Measurements from ENCODE around the gene BMP10. TPM values are rescaled to one million over a fixed set of nuclear protein-coding genes. Genes with fewer than 3 reads are reported as not detected.

BMP10 gene
- total RNA-seq, 6 donors from 2014 or later: not detected

- H3K9me3 ChIP-seq: no peaks in the 10 kb centered on the region
- no peak overlapping the region for H3K27ac ChIP-seq
- DNase-seq (no peak), ATAC-seq (ENCODE audit: low FRiP score in 2 of 2) (no peak)
- H3K4me1 ChIP-seq: peaks cover 9 to 22% (median 12%) of the 10 kb centered on the region in 4 donors
- H3K4me3 ChIP-seq: no peak overlapping the region
- no peak for TF ChIP-seq EP300 (IDR thresholded peaks at IDR 0.05)
- no peak for TF ChIP-seq CTCF (IDR thresholded peaks at IDR 0.05)
- TF ChIP-seq POLR2AphosphoS5 (IDR thresholded peaks at IDR 0.05): no peak
- TF ChIP-seq POLR2A (IDR thresholded peaks at IDR 0.05): no peak
- H3K36me3 ChIP-seq: no peaks in the 10 kb centered on the region
- 80 to 94% methylated on average over 1 of the region's 1 CpG for WGBS, 2 donors
- no peaks in the 10 kb centered on the region for H3K27me3 ChIP-seq
These were observed 40.5 kb upstream of the BMP10 start for GRCh38 chr2:68911709-68912108.

GRCh38 chr2:68911246-68911645, 40.0 kb upstream of the BMP10 start:
- Histone ChIP-seq H3K27ac (no peak overlapping the region), H3K4me1 (peaks cover 9 to 22% (median 12%) of the 10 kb centered on the region in 4 donors), H3K27me3 (no peaks in the 10 kb centered on the region), H3K4me3 (no peak overlapping the region), H3K9me3 (no peaks in the 10 kb centered on the region), H3K36me3 (no peaks in the 10 kb centered on the region)
- TF ChIP-seq EP300 (IDR thresholded peaks at IDR 0.05) (no peak), POLR2A (IDR thresholded peaks at IDR 0.05) (no peak), POLR2AphosphoS5 (IDR thresholded peaks at IDR 0.05) (no peak), CTCF (IDR thresholded peaks at IDR 0.05) (no peak)
- DNase-seq (no peak), ATAC-seq (ENCODE audit: low FRiP score in 2 of 2) (no peak)
- 76% methylated on average over 4 of the region's 4 CpGs; no CpG with 5 or more reads in 1 of the 2 donors for WGBS, 2 donors

- H3K9me3 ChIP-seq: no peaks in the 10 kb centered on the region
- peak; percentile 73 to 94 (median 84) for TF ChIP-seq CTCF (IDR thresholded peaks at IDR 0.05)
- TF ChIP-seq POLR2AphosphoS5 (IDR thresholded peaks at IDR 0.05): peak in 1 of 2 donors; percentile 26
- TF ChIP-seq POLR2A (IDR thresholded peaks at IDR 0.05): no peak
- WGBS, 2 donors: 63 to 66% methylated on average over 3 of the region's 3 CpGs
- H3K4me3 ChIP-seq: no peak overlapping the region
- ATAC-seq (ENCODE audit: low FRiP score in 2 of 2) (peak; percentile 79 to 82), DNase-seq (peak in 1 of 2 donors; percentile 78)
- H3K36me3 ChIP-seq: no peaks in the 10 kb centered on the region
- H3K4me1 ChIP-seq: peaks cover 9 to 22% (median 12%) of the 10 kb centered on the region in 4 donors
- H3K27ac ChIP-seq: no peak overlapping the region
- no peaks in the 10 kb centered on the region for H3K27me3 ChIP-seq
These were observed 38.8 kb upstream of the BMP10 start for GRCh38 chr2:68909793-68910674.

GRCh38 chr2:68908392-68908970, 37.3 kb upstream of the BMP10 start:
- Histone ChIP-seq H3K9me3 (no peaks in the 10 kb centered on the region), H3K4me1 (peaks cover 9 to 22% (median 12%) of the 10 kb centered on the region in 4 donors), H3K36me3 (no peaks in the 10 kb centered on the region), H3K4me3 (no peak overlapping the region), H3K27me3 (no peaks in the 10 kb centered on the region), H3K27ac (peak overlapping the region in 2 of 4 donors; percentile 63 to 73)
- WGBS, 2 donors: 20 to 23% methylated on average over 4 to 5 of the region's 5 CpGs
- DNase-seq (peak in 1 of 2 donors; percentile 89), ATAC-seq (ENCODE audit: low FRiP score in 2 of 2) (peak; percentile 83 to 91)
- TF ChIP-seq POLR2A (IDR thresholded peaks at IDR 0.05) (peak in 1 of 4 donors; percentile 35), CTCF (IDR thresholded peaks at IDR 0.05) (no peak), EP300 (IDR thresholded peaks at IDR 0.05) (peak in 1 of 4 donors; percentile 35), POLR2AphosphoS5 (IDR thresholded peaks at IDR 0.05) (peak; percentile 15 to 49)
